Measurements from ENCODE around the gene RBMS2. TPM values are rescaled to one million over a fixed set of nuclear protein-coding genes. Genes with fewer than 3 reads are reported as not detected.
A peak's percentile ranks its signal among the peaks of the same experiment; 100 is the strongest.
"Not testable (repeated sequence)": the region's sequence is repeated elsewhere in the genome, so short reads cannot be mapped to it uniquely, and the experiment has no call there.

Gene RBMS2
- total RNA-seq: 37.9 and 76.6 TPM in 2 replicates

GRCh38 chr12:56521590-56522371 is at the start of gene RBMS2:
Gene RBMS2, plus strand, starts transcription at chr12:56521820. Its CDS starts 204 bp downstream, at chr12:56522024.
- peak; percentile 94 for DNase-seq

DNA sequence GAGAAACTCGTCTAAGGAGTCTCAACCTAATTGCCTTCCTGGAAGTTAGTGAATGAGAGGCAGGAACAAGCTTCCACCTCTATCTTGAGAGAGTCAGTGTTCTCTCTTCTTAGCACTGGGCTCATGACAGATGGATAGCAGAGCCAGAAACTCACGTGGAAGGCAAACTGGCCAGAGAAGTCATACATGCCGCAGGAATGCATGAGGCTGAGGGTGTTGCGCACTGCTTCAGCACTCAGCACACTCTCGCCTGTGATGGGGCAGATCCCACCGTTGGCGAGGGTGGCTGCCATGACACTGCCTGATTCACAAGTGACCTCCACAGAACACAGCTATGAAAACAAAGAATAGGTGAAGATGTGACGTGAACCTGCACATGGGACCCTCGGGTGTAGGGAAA is 47.2 kb upstream of the RBMS2 start:
- no peak for DNase-seq

DNA sequence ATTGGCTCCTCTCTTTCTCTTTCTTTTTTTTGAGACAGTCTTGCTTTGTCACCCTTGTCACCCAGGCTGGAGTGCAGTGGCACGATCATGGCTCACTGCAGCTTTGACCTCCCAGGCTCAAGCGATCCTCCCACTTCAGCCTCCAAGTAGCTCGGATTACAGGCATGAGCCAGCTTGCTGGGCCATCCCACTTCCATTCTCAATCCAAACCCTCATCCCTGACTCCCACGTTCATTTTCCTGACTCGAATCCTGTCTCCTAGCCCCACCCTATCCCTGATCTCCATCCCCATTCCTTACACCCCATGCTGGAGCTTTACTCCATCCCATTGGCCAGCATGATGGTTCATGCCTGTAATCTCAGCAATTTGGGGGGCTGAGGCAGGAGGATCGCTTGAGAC is 45.5 kb upstream of the RBMS2 start:
- no peak for DNase-seq

GRCh38 chr12:56476972-56477432 is 44.6 kb upstream of the RBMS2 start:
- no peak for DNase-seq

DNA sequence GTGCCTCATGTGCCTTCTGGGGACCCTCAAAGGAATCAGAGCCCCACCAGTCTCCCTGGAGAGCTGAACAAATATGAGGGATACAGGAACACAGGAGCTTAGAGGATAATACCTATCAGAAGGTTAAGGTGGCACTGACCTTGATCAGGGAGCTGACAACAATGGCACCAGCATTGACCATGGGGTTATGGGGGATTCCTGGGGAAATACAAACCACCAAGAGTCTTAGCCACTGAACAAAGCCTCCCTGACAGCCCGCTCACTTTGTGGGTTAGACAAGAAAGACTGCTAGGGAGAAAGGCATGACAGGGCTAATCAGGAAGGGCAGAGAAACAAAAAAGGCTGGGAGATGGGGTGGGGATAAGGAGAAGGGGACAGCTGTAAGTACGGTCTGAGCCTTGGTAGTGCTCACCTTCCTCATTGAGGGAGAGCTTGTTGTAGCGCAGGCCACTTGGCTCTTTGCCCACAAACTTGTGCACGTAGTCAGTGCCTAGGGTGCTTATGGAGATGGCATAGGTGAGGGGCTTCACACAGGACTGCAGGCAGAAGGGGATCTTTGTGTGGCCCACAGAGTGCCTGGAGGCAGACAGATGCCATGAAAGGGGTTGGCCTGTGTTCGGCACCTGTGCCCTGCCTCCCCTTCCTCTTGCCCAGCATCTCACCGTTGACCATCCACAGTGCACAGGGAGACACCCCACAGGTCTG is 43.9 kb upstream of the RBMS2 start:
- DNase-seq: no peak

DNA sequence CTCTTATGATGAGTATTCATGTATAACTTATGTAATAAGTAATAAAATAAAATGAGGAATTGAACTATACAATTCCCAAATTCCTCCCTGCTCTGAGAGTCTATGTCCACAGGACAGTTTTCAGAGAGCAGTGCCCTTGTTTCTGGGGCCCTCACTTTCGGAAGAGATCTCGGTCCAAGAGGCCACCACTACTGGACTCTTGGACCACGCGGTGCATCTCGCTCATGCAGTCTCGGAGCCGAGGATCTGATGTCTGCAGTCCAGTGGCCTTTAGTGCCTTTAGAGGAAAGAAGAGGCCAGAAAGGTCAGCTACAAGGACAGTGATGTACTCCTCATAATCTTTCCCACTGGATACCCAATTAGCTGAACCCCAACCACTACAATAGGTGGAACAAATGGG is 42.0 kb upstream of the RBMS2 start:
- no peak for DNase-seq

- DNase-seq: no peak
Observed at GRCh38 chr12:56484566-56484965, 37.1 kb upstream of the RBMS2 start.

DNA sequence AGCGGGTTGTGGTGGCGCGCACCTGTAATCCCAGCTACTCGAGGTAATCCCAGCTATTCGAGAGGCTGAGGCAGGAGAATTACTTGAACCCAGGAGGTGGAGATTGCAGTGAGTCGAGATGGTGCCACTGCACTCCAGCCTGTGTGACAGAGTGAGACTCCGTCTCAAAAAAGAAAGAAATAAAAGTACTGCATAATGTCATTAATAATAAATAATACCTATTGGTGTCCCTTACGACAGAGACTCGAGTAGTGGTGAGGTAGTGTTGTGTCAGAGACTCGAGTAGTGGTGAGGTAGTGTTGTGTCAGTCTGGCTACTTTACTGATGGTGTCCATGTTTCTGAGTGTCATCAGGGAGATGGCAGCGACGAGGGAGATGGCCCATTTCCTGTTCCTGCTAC is 34.9 kb upstream of the RBMS2 start:
- DNase-seq: no peak

- peak; percentile 32 for DNase-seq
Observed at GRCh38 chr12:56487448-56488040, 34.1 kb upstream of the RBMS2 start.

DNA sequence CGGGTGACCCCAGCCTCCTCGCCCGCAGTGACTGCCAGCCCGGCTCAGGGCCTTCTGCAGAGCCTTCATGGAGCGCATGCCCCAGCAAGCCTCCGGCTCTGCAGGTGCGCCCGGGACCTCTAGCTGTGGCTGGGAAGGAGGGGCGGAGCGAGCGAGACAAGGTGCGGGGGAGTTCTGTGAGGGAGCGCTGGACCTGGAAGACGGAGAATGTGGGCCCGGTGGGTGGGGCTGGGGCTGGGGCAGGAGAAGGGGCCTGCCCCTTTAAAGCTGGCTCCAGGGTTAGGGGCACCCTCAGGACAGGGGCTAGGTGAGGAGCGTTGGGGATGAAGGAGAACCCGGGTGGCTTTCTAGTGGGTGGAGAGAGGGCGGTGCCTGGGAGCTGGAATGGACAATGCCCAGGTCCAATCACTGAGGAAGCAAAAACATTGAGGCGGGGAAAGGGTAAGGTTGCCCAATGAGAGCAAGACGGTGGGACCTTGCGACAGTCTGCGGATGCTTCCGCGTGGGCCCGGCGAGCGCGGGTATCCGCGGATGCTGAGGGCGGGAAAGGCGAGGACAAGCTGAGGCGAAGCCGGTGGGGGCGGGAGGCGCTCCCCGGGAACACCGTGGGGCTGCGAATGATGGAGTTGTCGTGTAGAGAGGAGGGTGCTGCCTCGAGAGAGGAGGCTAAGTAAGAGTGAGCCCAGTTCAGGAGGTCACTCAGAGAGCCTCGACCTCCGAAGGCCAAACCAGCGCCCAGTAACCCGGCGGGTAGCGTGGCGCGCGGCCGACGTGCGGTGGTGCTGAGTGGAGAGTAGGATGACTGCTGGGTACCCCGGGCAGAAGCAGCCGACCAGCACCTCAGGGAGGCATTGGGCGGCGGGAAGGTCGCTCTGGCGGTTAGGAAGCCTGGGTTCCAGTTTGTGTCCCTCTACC is 33.3 kb upstream of the RBMS2 start, which contains the start of gene GLS2:
Gene GLS2, minus strand, starts transcription at position 121 of the 915 bp plus-strand sequence. Its CDS starts 43 bp downstream, at position 78.
- DNase-seq: peak; percentile 77

- no peak for DNase-seq
Observed at GRCh38 chr12:56490360-56490759, 31.3 kb upstream of the RBMS2 start.

GRCh38 chr12:56493409-56494105 is 28.1 kb upstream of the RBMS2 start:
- DNase-seq: not testable (repeated sequence)

- not testable (repeated sequence) for DNase-seq
Observed at GRCh38 chr12:56494106-56494415, 27.6 kb upstream of the RBMS2 start.

DNA sequence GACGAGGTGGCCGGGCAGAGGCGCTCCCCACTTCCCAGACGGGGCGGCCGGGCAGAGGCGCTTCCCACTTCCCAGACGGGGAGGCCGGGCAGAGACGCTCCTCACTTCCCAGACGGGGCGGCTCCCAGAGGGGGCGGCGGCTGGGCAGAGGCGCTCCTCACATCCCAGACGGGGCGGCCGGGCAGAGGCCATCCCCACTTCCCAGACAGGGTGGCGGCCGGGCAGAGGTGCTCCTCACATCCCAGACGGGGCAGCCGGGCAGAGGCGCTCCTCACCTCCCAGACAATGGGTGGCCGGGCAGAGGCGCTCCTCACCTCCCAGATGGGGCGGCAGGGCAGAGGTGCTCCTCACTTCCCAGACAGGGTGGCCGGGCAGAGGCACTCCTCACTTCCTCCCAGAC is 27.1 kb upstream of the RBMS2 start:
- not testable (repeated sequence) for DNase-seq

DNA sequence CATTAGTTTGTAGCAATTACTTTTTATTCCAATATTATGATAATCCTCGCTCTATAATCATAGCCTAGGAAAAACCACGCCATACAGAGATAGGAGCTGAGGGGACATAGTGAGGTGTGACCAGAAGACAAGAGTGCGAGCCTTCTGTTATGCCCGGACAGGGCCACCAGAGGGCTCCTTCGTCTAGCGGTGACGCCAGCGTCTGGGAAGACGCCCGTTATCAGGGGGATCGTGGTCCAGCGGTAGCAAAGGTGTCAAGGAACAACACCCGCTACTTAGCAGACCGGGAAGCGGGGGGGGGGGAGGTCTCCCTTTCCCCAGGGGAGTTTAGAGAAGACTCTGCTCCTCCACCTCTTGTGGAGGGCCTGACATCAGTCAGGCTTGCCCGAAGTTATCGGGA is 24.9 kb upstream of the RBMS2 start:
- peak; percentile 36 for DNase-seq

- not testable (repeated sequence) for DNase-seq
Observed at GRCh38 chr12:56498126-56498902, 23.3 kb upstream of the RBMS2 start.

DNA sequence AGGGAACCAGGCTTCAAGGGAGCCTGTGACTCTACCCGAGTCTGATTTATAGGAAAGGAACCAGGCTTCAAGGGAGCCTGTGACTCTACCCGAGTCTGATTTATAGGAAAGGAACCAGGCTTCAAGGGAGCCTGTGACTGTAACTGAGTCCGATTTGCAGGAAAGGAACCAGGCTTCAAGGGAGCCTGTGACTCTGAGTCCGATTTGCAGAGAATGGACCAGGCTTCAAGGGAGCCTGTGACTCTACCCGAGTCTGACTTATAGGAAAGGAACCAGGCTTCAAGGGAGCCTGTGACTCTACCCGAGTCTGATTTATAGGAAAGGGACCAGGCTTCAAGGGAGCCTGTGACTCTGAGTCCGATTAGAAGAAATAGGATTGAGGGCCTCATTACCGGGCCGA is 22.2 kb upstream of the RBMS2 start:
- not testable (repeated sequence) for DNase-seq

GRCh38 chr12:56499879-56500278 is 21.7 kb upstream of the RBMS2 start:
- not testable (repeated sequence) for DNase-seq

- no peak for DNase-seq
Observed at GRCh38 chr12:56510786-56511185, 10.8 kb upstream of the RBMS2 start.

DNA sequence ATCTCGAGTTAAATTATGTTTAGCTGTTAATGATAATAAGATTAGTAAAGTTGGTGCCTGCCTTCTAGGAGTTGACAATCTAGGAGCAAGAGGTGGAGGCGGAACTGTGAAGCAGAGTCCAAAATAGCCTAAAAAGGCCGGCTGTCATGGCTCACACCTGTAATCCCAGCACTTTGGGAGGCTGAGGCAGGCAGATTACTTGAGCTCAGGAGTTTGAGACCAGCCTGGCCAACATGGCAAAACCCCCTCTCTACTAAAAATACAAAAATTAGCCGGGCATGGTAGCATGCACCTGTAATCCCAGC is 7.7 kb upstream of the RBMS2 start:
- not testable (repeated sequence) for DNase-seq

DNA sequence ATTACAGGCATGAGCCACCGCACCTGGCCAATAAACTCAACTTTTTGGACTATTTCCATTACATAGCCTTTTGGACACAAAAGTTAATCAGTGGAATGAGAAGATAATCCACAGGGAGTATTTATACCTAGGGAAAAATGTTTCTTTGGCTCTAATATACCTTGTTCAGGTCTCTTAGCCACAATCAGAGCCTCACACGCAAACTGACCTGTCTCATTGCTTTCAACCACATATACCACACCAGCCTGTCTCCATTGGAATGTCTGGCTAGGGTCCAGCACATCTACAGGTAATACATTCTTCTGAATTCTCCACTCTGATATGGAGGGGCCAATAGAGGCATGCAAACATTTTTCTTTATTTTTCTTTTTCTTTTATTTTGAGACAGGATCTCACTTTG is 3.8 kb upstream of the RBMS2 start:
- DNase-seq: no peak
